ENCODE data around the gene GUCA2B.

GUCA2B gene

DNA sequence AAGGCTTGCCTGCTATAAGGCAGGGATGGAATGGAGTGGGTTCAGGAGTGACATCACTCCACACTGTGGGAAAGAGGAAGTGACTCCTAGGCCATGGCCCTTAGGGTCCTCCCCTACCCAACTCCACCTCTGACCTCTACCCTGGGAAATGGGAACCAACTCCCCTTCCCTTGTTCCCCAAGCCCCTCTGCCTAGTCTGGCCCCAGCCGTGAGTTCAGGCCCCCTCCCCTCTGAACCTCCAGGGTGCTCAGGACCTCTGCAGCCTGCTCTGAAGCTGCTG is 15.1 kb downstream of the GUCA2B start:
- no peak for DNase-seq

GRCh38 chr1:42168763-42169162 is 15.6 kb downstream of the GUCA2B start:
- no peak for DNase-seq

- DNase-seq, result no peak
Measured at GRCh38 chr1:42170779-42171621, 17.8 kb downstream of the GUCA2B start.

GRCh38 chr1:42171679-42172266 is 18.6 kb downstream of the GUCA2B start:
- DNase-seq, result no peak

DNA sequence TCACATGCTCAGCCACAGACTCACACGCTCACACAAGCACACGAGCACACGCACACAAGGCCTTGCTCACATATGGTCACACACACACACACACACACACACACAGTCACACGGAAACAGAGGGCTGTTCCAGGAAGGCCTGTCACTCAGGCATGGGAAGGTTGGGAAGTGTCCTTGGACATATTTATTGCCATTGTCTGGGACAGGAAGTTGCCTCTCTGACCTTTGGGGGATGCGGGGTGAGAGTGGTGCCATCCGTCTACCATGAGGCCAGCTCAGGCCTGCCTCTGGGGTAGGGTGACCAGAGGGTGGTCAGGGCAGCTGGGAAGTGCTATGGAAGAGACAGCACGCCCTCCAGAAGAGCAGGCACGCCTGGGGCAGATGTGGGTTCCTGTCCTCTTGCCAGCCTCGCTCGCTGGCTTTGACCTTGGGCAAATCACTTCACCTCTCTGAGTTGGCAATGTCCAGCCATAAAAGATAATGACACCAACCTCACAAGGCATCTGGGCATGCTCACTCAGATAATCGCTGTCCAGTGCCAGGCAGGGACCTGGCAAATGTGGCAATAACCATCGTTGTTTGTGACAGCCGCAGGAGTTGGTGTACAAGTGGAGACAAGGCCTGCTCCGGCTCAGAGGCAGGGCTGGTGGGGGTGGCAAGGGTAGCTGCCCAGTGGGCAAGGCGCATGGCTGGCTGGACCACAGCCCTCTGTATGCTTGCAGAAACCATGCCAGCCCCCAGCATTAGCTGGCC is 19.3 kb downstream of the GUCA2B start:
- no peak for DNase-seq

GRCh38 chr1:42173155-42173933 is 20.1 kb downstream of the GUCA2B start:
- peak; percentile 12 to 22 for DNase-seq

GRCh38 chr1:42173961-42174735 is 20.9 kb downstream of the GUCA2B start:
- DNase-seq, result no peak

DNA sequence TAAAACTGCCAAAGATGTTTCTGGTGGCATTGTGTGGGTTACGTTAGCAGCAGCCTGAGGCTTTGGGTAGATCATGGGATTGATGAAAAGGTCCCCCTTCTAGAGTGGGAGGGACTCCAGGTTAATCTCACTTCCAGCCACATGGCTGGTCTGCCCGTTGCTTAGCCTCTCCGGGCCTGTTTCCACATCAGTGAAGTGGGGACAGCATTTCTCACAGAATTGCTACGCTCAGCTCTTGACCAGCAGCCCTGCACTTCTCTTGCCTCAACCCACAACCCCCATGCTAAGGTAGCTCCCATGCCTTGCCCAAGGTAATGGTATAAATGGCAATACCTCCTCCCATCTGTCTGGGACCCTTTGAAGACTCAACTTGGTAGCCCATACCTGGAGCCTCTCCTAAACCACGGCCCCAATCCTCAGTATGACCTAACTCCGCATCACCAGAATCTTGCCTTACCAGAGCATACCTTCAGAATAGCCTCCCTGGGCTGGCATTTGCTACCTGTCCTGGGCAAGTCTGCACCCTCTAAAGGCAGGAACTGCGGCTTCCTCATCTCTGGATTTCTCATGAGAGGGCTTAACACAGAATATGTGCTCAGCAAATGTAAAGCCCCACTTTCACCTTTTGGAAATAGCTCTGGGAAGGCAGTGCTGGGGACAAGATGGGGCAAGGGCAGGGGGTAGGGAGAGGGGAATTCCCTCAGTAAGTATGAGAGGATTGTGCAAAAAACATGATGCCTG is 22.3 kb downstream of the GUCA2B start:
- DNase-seq, result no peak

- DNase-seq, result peak; percentile 47 to 53
Measured at GRCh38 chr1:42176902-42177519, 23.8 kb downstream of the GUCA2B start.

DNA sequence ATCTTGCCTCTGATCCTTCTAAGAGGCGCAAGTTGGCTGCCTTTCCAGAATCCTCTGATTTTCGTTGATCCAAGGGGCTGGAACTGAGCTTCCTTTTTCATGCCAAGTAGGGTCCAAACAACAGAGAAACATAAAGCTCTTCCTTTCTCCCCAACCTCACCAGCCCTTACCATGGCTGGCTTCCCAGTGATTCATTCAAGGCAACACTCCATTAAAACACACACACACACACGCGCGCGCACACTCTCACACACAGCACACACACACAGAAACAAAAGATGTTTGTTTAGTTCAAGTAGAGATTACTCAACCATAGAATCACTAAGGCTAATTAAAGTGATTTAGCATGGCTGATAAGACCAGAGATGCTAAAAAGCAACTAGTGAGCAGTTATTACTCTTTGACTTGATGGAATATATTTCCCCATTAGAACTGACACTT is 24.4 kb downstream of the GUCA2B start:
- DNase-seq, result no peak

GRCh38 chr1:42178249-42178648 is 25.0 kb downstream of the GUCA2B start:
- no peak for DNase-seq

DNA sequence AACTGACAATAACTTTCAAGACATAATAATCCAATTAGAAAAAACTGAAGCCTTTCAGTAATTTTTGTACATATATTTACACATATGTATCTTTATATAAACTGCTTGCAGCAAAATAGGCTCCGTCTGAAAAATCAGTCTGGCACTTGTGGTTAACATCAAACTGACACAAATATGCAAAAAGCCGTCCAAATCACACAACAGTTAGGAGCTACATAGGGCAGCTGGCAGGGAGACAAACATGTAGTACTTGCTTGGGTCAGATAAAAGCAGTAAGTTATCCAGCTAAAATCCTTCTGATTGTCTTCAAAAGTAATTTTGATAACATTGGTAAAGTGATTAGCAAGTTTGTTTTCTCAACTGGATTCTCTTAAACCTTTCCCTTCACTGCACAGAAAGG is 26.1 kb downstream of the GUCA2B start:
- DNase-seq, result no peak

GRCh38 chr1:42179900-42180329 is 26.7 kb downstream of the GUCA2B start:
- DNase-seq, result no peak

- no peak for DNase-seq
Measured at GRCh38 chr1:42181687-42182086, 28.5 kb downstream of the GUCA2B start.

DNA sequence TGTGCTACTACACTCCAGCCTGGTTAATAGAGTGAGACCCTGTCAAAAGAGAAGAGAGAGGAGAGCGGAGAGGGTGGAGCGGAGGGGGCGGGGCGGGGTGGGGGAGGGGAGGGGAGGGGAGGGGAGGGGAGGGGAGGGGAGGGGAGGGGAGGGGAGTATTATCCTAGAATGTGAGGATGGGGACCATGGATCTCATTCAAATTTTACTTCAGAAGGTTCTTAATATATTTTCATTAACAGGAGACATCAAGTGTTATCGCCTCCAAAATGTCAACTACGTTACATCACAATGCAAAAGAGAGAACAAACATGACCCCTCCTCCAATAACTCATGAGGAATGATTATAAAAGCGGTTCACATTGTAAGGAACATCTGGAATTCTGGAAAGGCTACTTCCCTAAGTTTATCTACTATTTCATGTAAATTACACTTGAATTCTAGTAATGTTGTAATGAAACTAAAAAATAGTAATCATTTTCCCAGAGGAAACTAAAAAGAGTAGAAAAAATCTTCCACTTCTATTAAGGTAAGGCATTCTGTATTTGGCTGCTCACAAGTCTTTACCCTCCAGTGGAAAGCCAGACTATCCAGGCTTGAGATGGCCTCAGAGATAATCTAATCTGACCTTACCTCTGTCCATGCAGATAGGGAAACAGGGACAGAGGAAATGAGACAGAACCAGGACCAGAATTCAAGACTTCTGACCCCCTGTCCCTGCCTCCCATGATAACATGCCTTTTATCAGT is 30.2 kb downstream of the GUCA2B start:
- no peak for DNase-seq

- no peak for DNase-seq
Measured at GRCh38 chr1:42183957-42184268, 30.7 kb downstream of the GUCA2B start.

- DNase-seq, result no peak
Measured at GRCh38 chr1:42184616-42185015, 31.4 kb downstream of the GUCA2B start.

- no peak for DNase-seq
Measured at GRCh38 chr1:42186152-42186551, 32.9 kb downstream of the GUCA2B start.

DNA sequence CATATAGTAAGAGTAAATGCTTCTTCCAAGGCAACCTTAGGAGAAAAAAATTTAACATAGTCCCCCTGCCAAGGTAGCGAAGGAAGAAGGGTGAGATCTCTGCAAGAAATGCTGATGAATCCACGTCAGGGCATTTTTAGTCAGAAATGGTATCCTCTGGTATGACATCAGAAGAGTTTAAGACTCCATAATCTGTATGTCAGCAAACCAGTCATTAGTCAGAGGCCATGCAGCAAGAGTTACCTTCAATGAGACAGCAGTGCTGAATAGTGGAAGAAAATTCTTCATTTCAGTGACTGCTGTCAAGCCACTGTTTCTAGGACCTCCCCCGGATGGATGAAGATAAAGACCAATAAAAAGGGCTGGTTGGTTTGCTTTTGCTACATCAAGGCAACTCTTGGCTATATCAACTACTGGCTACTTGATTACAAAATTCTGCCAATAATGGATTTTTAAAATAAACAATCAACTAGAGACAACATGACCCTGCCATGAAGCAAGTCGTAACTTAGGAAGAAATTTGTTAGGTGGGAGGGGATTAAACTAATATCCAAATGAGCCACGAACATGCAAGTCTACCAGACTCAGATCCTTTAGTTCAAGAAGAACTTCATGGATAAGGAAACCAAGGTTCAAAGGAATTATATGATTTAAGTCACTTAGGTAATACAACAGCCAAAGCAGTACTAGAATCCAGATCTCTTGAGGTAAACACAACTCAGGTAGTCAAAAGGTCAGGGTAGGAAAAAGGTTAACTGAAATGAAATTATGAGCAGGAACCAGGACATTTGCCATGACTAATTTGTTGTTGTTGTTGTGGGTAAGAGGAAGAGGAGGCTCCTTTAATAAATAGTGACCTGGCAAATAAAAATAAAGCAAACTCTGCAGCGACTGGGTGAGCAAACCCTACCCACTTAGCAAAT is 37.0 kb downstream of the GUCA2B start:
- DNase-seq, result no peak

All from AML-193 (cell line).